T-helper 2 cell treated with Interferon-gamma antibody and Interleukin-4, amounts not matched to agents 100 ng/mL and 5 ng/mL, for 36 hours (primary cell): Measurements from ENCODE around the gene MRPS5. TPM values are rescaled to one million over a fixed set of nuclear protein-coding genes. Genes with fewer than 3 reads are reported as not detected.
"Not testable (repeated sequence)": the region's sequence is repeated elsewhere in the genome, so short reads cannot be mapped to it uniquely, and the experiment has no call there.

Source experiments
- intact Hi-C: fragments of 100-400 bp; cut with micrococcal nuclease; formaldehyde crosslinking; loops from one replicate; pipeline ENCODE4 v1.15.1; 2023
- total RNA-seq: library from RNA; stranded (reverse); gene quantifications from 2 replicates; pipeline ENCODE4 v1.2.3, GENCODE V29; 2022

Gene MRPS5
- total RNA-seq, 1 donor from 2014 or later, result 71.5 TPM

DNA sequence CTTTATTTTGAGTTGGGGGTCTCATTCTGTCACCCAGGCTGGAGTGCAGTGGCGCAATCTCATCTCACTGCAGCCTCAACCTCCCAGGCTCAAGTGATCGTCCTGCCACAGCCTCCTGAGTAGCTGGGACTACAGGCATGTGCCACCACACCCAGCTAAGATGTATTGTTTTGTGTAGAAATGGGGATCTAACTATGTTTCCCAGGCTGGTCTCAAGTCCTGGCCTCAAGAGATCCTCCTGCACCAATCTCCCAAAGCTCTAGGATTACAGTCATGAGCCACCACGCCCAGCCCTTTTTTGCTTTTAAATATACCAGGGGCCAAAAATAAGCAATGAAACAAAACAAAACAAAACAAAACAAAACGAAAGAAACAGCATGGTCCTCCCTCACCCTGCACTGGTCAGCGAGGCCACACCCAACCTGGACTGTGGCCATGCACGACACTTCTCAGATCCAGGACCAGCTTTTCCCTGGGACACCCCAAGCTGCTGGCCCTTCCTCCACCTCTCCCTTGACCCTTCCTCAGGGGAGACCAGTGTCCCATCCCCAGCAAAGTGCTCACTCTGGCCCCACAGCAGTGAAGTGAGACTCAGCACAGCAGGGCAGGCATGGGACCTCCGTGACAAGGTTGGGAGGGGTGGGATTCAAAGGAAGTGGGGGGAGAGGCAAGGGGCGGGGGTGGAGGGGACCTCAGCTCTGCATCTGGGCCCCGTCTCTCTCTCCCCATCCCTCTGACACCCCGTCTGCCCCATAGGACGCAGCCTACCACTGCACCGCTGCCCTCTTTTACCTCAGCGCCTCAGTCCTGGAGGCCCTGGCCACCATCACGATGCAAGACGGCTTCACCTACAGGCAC is 72.6 kb downstream of the MRPS5 start:
- intact Hi-C loops, result no loop called here

DNA sequence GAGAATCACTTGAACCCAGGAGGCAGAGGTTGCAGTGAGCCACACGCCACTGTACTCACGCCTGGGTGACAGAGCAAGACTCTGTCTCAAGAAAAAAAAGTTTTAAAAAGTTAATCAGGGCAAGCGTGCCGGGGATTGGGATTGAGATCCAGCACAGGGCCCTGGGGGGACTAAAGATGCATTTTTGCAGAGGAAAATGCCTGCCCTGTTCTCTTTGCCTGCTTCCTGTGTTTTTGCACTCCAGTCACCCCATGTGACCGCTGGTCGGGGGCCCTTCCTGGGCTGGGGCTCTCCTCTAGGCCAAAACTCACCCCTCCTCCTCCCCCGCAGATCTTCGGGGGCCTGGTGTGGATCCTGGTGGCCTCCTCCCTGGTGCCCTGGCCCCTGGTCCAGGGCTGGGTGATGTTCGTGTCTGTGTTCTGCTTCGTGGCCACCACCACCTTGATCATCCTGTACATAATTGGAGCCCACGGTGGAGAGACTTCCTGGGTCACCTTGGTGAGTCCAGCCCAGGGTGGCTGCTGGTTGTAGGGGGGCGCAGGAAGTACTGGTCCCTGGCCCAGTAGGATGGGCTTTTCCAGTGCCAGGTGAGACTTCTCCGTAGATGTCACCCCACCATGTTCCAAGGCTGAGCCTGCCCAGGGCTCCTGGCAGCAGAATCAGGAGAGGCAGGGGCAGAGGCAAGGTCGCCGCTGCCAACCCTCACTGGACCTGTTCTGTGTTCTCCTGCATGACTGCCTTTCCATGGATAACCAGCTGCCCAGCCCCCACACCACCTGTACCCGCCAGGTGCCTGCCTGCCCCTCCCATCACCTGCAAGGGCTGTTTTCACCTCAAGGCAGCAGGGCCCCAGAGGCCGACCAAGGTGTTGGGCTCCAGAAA is 73.7 kb downstream of the MRPS5 start:
- intact Hi-C loops, result no loop called here

DNA sequence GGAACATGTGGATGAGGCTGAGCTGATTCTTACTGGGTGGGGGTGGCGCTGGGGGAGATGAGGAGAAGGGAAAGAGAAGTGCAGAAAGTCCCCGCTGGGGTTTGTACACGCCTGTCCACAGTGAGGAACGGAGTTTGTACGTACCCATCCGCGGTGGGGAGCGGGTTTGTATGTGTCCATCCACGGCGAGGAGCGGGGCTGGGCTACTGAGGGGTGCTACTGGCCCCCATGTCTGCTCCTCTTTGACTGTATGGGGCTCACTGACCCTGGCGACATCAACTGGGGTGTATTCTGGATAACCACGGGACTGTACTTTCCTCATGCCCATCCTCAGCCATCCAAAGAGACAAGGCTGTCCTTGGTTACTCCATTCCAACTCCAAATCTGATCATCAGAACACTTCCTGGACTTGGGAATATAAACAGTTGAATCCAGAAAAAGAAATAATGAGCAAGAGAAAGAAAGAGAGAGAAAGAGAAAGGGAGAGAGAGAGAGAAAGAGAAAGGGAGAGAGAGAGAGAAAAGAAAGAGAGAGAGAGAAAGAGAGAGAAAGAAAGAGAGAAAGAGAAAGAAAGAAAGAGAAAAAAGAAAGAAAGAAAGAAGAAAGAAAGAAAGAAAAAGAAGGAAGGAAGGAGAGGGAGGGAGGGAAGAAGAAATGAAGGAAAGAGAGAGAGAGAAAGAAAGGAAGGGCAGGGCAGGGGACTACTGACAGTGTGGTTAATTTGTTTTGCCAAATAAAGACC is 75.1 kb downstream of the MRPS5 start:
- intact Hi-C loops, result no loop called here

DNA sequence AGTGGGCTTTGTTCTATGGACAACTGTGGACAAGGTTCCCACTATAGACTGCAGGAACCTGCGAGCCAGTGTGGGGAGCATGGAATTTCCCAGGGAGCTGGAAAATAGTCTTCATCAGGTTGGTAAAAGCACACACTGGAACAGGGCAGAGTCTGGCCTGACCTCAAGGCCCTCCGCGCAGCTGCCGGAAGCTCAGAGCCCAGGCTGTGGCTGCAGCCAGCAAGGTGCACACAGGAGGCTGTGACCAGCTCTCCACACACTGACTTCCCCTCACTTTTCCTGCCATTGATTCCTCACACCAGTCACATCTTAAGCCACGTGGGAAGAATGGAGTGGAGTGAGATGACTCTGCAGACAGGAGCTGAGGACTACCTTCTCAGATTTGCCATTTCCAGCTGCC is 77.0 kb downstream of the MRPS5 start:
- intact Hi-C loops, result no loop called here

DNA sequence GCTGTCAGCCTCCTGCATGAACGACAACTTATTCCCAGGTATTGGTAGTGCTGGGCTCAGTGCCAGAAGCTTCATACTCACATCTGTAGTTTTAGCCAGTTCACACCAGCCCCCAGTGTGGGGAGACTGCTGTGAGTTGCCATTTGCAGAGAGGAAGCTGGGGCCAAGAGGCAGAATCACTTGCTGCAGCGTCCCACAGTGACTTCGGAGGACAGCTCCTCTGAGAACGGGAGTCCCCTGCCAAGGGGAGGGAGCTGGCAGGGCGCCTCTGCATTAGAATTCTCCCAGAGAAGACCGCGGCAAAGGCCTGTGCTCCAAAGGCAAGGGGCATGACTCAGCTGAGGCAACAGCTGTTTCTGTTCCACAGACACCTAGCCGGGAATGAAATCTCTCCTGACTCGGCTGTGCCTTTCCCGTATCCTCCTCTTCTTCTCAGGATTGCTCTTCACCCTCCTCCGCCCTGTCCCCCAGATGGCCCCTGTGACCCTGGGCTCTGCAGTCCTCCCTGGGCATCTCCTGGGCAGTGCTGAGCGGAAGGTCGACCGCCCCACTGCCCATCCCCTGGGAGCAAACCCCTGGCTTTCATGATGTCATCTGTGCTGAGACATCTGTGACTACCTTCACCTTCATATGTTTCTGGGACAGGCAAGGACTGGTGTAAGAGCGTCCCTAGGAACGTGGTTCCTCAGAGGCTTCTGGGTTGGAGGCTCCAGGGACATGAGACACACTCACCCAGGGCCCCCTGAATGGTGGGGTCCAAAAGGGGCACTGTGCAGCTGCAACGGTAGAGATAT is 78.1 kb downstream of the MRPS5 start:
- intact Hi-C loops, result no loop called here

GRCh38 chr2:95042472-95043271 is 78.9 kb downstream of the MRPS5 start:
- intact Hi-C loops, result no loop called here

DNA sequence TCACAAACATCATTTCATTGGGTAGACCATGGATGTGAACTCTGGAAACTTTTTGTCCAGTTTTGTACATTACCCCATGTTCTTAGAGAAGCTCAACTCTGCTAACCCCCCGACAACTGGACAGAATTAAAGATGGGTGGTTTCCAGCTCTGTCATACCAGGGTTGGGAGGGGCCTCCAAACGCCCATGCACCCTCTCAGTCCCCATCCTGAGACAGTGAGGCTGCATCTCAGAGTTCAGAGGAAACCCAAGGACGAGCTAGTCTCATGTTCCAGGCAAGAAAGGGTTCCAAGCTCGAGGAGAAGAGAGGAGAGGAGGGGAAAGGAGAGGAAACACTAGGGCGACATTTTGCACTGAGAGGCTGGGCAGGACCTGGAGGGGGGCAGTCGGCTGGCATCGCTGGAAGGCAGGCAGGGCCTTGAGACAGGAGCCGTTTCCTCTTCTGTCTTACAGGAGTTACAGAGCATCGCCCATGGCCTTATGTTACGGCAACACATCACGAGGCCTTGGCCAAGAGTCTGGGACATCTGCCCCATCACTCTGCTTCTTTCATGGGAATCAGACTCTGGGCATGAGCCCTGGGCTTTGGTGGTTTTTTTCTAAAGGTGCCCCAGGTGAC is 79.7 kb downstream of the MRPS5 start:
- intact Hi-C loops, result no loop called here

- intact Hi-C loops, result no loop called here
Observed at GRCh38 chr2:95041060-95041823, 80.4 kb downstream of the MRPS5 start.

DNA sequence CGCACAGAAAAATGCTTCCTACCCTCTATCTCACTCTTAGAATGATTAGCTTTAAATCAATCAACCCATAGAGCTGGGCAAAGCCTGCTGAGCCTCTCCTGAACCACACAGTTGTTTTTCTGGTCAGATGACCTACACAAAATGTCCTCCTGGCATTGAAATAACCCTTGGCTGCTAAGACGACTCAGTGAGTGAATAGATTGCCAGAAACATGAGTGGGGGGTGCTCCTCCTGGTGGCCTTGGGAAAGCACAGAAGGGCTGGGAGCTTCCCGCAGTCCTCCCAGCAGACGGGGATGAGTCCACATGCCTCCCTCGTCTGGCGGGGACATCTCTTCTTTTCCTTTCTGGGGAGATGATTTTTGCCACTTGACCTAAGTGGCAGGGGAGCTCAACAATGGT is 81.2 kb downstream of the MRPS5 start:
- intact Hi-C loops, result no loop called here

DNA sequence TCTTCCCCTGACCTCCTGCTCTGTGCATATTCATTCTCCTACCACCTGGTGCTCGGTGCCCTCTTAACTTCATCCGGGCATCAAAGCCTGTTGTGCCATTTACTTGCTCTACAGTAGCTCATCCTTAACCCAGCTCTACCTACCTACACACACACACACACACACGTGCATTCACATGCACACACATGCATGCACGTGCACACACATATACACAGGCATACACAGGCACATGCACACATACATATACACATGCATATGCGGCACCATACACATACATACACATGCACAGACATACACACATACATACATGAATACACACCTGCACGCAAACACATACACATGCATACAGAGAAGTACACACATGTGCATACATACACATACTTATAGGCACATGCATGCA is 81.6 kb downstream of the MRPS5 start:
- intact Hi-C loops, result no loop called here

DNA sequence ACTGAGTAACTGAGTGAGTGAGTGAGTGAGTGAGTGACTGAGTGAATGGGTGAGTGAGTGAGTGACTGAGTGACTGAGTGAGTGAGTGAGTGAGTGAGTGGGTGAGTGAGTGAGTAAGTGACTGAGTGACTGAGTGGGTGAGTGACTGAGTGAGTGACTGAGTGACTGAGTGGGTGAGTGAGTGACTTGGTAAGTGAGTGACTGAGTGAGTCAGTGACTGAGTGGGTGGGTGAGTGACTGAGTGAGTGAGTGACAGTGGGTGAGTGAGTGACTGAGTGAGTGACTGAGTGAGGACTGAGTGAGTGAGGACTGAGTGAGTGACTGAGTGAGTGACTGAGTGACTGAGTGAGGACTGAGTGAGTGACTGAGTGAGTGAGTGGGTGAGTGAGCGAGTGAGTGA is 82.2 kb downstream of the MRPS5 start:
- intact Hi-C loops, result no loop called here

DNA sequence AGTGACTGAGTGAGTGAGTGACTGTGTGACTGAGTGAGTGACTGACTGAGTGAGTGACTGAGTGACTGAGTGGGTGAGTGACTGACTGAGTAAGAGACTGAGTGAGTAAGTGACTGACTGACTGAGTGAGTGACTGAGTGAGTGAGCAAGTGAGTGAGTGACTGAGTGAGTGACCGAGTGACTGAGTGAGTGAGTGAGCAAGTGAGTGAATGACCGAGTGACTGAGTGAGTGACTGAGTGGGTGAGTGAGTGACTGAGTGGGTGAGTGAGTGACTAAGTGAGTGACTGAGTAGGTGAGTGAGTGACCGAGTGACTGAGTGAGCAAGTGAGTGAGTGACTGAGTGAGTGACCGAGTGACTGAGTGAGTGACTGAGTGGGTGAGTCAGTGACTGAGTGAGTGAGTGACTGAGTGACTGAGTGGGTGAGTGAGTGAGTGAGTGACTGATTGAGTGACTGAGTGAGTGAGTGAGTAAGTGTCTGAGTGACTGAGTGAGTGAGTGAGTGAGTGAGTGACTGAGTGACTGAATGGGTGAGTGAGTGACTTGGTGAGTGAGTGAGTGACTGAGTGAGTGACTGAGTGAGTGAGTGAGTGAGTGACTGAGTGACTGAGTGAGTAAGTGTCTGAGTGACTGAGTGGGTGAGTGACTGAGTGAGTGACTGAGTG is 82.8 kb downstream of the MRPS5 start:
- intact Hi-C loops, result no loop called here

DNA sequence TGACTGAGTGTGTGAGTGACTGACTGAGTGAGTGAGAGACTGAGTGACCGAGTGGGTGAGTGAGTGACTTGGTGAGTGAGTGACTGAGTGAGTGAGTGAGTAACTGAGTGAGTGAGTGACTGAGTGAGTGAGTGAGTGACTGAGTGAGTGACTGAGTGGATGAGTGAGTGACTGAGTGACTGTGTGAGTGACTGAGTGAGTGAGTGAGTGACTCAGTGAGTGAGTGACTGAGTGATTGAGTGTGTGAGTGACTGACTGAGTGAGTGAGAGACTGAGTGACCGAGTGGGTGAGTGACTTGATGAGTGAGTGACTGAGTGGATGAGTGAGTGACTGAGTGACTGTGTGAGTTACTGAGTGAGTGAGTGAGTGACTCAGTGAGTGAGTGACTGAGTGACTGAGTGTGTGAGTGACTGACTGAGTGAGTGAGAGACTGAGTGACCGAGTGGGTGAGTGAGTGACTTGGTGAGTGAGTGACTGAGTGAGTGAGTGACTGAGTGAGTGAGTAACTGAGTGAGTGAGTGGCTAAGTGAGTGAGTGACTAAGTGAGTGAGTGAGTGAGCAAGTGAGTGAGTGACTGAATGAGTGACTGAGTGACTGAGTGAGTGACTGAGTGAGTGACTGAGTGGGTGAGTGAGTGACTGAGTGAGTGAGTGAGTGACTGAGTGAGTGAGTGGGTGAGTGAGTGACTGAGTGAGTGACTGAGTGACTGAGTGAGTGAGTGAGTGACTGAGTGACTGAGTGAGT is 83.6 kb downstream of the MRPS5 start:
- intact Hi-C loops, result not testable (repeated sequence)

- intact Hi-C loops, result no loop called here
Observed at GRCh38 chr2:95037384-95037839, 84.2 kb downstream of the MRPS5 start.

GRCh38 chr2:95036596-95037383 is 84.8 kb downstream of the MRPS5 start:
- intact Hi-C loops, result no loop called here
